Left ventricle myocardium superior (tissue), 1 donor: ENCODE results near the gene PAPSS1. TPM values are rescaled to one million over a fixed set of nuclear protein-coding genes. Genes with fewer than 3 reads are reported as not detected.
"Not testable (repeated sequence)": the region's sequence is repeated elsewhere in the genome, so short reads cannot be mapped to it uniquely, and the experiment has no call there.

Experiments used
- ATAC-seq: fragments of 200-7000 bp; cut with Tn5 transposase; one replicate; pipeline ENCODE4 v1.9.1; 2020; ENCODE audit warnings: mild to moderate bottlenecking, moderate library complexity
- DNase-seq: peaks from one replicate; pipeline ENCODE4 v3.0.0-alpha.2; 2020
- intact Hi-C: fragments of 100-400 bp; cut with micrococcal nuclease; formaldehyde crosslinking; loops from one replicate; pipeline ENCODE4 v1.11.0; 2022
- total RNA-seq: library from RNA; stranded (reverse); fragmentation: NEBNext Ultra II Directional; extraction: Animal tissue kit (Norgen Biotek cat#: 25700); gene quantifications from one replicate; pipeline ENCODE4 v1.2.1, GENCODE V29; 2021
- donor health status: DM: no; HTN: yes; CAD: no; lungs with severe emphysema.

The PAPSS1 gene
- total RNA-seq, 1 donor from 2014 or later, result 9.6 TPM

DNA sequence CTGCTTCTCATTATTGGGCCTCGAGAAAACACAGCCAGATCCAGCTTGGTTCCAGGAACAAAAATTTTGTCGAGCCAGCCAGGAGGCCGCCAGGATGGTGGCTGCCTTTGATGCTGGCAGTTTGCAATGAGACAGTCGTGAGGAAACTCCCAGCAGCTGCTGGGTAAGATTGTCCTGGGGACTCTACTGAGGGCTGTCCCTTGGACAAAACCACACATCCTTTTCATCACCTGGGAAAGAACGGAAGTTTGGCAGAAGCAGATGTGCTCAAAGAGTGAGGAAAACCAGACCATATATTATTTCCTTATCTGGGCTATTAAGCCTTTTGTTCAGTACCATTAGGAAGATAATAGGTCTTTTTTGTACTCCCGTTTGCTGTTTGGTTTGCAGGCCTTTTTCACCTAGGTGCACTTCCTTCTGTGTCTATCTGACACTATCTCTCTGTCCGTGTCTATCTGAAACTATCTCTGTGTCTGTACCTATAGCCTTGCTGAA lies 13.4 kb upstream of the PAPSS1 start:
- DNase-seq (no peak), ATAC-seq (no peak)
- intact Hi-C loops, result no loop called here

DNA sequence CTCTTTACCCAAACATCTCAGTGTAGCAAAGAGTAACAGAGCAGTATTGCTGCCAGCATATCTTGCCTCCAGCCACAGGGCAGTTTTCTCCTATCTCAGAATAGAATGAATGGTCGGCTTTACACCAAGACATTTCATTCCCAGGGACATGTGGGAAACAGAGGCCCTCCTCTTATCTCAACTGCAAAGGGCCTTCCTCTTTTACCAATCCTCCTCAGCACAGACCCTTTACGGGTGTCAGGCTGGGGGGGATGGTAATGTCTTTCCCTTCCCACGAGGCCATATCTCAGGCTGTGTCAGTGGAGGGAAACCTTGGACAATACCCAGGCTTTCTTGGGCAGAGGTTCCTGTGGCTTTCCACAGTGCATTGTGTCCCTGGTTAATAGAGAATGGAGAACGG lies 9.0 kb upstream of the PAPSS1 start:
- intact Hi-C loops, ATAC-seq: not testable (repeated sequence)

DNA sequence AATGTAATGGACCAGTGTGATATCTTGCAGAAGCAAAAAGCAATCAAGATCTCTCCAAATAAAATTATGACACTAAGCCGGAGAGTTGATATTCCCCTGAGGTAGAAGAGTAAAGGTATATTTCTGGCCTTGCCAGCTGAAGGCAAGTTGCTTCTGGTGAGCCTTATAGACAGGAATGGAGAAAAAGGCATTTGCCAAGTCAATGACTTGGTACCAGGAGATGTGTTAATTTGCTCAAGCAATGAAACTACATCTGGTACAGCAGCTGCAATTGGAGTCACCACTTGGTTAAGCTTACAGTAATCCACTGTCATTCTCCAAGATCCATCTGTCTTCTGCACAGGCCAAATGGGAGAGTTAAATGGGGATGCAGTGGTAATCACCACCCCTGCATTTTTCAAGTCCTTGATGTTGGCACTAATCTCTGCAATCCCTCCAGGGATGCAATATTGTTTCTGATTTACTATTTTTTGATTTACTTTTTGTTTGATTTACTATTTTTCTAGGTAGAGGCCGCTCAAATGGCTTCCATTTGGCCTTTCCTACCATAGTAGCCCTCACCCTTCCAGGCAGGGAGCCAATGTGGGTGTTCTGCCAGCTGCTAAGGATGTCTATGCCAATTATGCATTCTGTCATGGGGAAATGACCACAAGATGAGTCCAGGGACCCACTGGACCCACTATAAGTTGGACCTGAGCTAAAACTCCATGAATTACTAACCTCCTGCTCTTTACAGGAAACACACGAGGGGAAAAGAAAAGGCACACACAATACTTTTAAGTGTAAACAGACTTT lies 6.3 kb upstream of the PAPSS1 start:
- ATAC-seq, intact Hi-C loops: not testable (repeated sequence)
- DNase-seq, result peak; percentile 35

More for the DNA sequence above, 9.0 kb upstream of the PAPSS1 start:
- DNase-seq, result not testable (repeated sequence)

DNA sequence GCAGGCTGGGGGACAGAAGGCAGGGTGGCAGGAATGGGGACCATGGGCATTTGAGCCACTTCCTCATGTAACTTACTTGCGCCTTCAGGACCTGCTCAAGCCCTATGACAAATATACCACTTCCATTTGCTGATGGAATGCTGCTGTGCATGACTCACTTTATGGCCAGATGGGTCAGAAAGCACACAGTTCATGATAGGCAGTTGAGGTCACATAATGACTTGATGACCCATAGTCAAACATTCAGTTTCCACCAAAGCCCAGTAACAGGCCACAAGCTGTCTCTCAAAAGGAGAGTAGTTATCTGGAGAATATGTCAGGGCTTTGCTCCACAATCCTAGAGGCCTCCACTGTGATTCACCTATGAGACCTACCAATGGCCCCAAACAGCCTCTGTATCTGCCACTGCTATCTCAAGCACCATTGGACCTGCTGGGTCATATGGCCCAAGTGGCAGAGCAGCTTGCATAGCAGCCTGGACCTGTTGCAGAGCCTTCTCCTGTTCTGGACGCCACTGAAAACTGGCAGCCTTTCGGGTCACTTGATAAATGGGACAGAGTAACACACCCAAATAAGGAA lies 5.3 kb upstream of the PAPSS1 start:
- intact Hi-C loops, result no loop called here
- no peak for ATAC-seq

DNA sequence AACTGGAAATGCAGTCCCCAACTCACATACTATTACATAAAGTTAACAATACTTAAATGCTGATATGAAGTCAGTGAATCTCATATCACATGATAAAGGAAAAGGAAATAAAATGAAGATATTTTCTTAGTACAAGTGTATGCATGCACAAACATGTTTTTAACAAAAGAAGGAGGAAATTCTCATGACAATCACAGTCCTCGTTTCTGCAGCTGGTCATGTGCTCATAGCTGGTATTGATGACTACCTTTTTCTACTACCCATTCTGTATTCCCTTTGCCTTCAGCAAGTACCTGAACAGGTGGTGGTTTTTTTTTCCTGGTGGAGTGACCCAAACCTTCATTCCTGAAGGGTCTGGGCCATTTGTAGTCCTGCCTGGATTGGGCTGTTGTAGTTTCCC lies 3.3 kb upstream of the PAPSS1 start:
- ATAC-seq, intact Hi-C loops: not testable (repeated sequence)

More for the DNA sequence above, 5.3 kb upstream of the PAPSS1 start:
- no peak for DNase-seq

DNA sequence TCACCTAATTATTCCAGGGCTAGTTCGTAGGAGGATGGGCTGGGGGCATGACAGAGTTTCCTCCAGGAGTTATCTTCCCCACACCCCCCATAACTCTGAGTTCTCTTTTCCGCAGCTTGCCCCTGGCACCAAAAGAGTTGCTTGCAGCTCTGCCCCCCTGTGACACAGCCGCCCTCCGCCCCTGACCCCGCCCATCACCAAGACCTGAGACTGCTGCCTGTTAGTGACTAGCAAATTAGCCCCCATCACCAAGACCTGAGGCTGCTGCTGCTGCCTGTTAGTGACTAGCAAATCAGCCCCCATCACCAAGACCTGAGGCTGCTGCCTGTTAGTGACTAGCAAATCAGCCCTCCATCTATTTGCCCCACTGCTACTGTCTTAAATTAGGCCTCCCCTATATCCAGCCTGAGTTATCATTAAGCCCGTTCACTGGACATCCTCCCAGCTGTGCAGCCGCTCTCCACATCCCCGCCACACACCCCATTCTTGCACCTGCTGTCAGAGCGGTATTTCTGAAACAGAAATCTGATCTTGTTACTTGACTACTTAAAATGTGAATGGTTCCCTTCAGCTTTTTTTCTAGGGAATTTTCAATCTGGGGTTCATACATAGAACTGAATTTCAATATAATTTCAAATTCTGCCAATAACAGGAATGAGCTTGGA lies 1.5 kb upstream of the PAPSS1 start:
- intact Hi-C loops, result no loop called here
- DNase-seq, result no peak
- no peak for ATAC-seq

More for the DNA sequence above, 3.3 kb upstream of the PAPSS1 start:
- DNase-seq, result not testable (repeated sequence)

DNA sequence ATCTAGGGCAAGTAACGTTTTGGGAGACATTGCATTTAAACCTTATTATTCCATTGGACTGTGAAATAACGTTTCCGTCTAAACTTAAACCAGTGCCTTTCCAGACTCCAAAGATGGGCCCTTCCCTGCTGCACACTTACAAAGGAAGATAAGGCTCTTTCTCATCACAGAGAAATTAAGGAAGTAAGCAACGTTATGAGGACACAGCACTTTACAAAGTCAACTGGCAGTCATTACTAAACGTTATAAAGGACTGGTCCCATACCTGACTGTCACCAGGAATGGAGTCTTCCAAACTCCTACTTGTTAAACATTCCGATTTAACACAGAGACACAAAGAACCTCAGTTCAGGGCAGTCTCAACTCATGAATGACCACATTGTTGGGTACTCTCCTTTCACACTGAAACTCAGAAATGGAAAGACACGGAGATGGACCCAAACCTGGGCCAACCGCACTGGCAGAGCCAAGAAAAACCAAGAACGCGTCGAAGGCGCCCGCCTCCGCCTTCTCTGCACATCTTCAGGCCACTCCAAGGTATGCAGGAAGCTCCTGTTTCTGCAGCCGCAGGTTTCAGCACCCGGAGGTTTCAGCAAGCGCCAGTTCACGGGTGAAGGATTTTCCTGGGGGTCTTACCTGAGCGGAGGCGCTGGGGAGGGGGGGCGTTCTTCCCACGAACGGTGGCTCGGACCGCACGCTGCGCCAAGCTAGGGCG lies 670 bp downstream of the PAPSS1 start:
- DNase-seq, result no peak

DNA sequence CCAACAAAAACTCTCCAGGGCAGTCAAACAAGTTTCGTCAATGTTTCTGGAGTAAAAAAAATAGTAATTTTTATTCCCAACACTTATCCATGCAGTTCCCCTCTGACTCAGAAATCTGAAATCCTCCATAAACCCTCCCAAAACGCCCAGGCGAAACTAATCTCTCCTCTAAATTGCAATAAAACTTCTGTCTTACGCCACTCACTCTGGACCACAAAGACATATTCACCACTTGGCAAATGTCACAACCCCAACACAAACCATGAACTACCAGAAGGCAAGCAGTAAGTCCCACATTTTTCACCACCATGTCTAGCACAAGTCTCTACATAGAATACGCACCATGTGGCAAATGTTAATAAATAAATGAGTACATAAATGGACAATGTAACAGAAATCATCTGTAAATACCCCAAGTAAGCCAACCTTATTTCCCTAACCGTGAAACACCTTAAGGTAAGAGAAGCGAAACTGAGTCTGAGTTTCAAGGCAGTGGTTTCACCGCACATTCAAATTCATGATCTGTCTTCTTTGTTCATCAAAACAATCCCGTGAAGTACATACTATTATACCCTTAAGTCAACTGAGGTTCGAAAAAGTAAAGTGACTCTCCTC lies 1.6 kb downstream of the PAPSS1 start:
- intact Hi-C loops, result no loop called here
- DNase-seq (no peak), ATAC-seq (no peak)

More for the DNA sequence above, 670 bp downstream of the PAPSS1 start:
- no peak for ATAC-seq
- intact Hi-C loops, result no loop called here

DNA sequence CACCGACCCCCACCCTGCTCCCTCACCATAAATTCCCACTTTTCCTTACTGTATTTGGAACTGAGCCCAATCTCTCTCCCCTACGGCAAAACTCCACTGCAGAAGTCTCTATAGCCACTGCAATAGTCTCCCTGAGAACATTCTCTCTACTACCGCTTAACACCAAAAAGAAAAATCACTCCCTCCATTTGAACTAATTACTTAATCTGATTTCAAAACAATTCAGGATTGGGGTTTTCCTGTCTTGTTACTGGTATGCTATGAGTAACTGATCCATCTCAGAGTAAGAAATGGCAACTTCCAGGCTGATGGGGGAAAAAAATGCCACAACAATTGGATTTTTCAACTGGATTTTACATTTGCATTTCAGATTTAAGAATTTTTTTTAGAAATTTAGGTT lies 5.8 kb downstream of the PAPSS1 start:
- DNase-seq (no peak), ATAC-seq (no peak)
- intact Hi-C loops, result no loop called here

DNA sequence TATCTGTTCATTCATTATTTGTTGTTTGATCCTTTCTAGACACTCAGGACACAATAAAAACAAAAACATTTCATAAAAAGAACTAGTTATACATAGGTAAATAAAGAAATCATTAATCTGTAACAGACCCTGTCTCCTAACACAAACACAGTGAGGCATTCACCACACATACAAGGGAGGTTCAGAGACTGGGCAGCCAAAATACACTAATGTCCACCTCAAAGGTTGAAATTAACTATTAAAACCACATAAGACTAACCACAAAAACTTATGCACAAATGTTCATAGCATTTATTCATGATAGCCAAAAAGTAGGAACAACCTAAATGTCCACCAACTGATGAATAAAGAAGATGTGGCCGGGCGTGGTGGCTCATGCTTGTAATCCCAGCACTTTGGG lies 7.8 kb downstream of the PAPSS1 start:
- ATAC-seq (no peak), DNase-seq (no peak)
- intact Hi-C loops, result no loop called here

DNA sequence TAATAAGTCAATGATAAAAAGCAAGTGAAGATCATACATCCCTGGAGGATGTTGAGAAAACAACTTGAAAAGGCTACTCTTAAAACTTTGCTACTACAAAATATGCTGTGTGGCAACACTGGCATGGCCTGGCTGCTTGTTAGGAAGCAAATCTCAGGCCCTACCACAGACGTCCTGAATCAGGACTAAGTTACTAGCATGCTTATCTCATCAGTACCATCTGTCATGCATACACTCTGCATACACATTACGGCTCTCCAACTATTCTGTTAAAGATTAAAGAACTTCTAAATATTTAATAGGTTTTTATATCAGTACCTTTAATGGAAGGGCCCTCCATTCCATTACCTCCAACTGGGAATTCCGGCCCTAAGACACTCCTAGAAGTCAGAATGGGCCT lies 8.2 kb downstream of the PAPSS1 start:
- intact Hi-C loops, result no loop called here
- no peak for DNase-seq
- ATAC-seq, result no peak

DNA sequence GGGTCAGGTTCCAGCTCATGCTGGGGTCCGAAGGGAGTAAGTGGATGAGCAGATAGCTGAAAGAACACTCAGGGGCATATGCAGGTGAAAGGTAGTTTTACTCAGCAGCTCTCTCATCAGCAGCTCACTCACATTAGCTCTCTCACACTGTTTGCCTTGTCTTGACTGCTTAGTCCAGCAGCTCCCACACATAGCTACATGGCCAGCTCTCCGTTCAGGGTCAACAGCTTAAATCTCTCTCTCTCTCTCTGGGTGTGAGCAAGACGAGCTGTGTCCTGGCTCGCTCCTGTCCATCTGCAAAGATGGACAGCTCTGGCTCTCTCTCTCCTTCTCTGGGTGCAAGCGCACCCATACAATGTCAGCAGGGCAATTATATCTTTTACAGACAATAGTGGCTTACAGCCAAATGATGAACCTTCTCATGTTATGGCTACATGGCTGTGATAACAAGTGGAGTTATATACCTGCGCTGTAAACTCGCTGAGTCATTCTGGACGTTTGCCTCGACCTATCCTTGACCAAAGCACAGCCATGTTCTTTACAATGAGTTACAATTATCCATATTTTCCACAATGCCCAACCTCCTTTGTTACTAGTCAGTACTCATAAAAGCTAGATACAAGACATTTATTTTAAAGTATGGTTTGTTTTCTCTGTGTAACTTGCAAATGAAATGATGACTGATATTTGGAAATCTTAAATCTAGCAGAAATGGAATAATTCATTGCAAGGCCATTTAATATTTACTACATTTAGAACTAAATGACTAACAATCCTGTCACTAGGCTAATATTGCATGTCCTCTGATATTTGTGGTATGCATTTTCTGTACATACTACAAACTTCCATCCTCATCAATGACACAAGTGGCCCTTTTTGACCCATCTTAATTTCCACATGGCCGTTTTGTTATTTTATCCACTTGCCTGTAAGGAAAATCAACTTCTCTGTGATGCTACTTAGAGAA lies 9.3 kb downstream of the PAPSS1 start:
- intact Hi-C loops, result no loop called here
- no peak for DNase-seq
- ATAC-seq, result no peak

DNA sequence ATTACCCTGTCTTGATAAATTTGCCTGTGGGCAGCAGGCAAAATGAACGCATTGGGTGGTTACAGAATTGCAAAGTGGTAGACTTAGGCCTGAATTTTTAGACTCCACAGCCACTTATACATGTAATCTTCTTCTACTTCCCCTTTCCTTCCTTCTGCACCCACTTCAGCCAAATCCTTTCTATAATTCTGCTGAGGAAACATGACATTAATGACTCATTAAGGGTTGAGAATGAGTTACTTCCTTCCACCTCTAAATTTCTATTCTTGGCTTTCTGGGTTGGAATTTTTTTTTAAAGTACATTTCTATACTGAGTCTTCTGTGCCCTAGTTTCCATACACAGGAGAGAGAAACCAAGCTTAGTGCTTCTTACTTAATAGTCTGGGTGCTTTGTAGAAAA lies 10.1 kb downstream of the PAPSS1 start:
- ATAC-seq (no peak), DNase-seq (no peak)
- intact Hi-C loops, result no loop called here

DNA sequence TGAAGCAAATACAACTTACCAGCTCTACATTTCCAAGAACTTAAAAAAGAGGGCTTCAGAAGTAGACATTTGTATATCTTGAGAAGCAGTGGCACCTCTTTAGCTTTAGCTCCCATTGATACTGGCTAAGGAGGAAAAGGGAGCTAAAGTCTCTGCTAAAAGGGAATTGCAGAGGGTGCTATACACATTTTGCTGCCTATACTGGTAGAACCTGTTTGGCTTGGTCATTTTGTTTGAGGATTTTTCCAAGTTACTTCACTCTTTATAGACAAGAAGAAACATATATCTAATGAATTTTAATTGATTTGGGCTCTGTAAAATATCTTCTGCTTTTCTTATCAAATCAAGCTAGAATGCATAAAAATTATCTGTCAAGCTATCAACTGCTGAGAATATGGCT lies 11.8 kb downstream of the PAPSS1 start:
- ATAC-seq (no peak), DNase-seq (no peak)
- intact Hi-C loops, result no loop called here

DNA sequence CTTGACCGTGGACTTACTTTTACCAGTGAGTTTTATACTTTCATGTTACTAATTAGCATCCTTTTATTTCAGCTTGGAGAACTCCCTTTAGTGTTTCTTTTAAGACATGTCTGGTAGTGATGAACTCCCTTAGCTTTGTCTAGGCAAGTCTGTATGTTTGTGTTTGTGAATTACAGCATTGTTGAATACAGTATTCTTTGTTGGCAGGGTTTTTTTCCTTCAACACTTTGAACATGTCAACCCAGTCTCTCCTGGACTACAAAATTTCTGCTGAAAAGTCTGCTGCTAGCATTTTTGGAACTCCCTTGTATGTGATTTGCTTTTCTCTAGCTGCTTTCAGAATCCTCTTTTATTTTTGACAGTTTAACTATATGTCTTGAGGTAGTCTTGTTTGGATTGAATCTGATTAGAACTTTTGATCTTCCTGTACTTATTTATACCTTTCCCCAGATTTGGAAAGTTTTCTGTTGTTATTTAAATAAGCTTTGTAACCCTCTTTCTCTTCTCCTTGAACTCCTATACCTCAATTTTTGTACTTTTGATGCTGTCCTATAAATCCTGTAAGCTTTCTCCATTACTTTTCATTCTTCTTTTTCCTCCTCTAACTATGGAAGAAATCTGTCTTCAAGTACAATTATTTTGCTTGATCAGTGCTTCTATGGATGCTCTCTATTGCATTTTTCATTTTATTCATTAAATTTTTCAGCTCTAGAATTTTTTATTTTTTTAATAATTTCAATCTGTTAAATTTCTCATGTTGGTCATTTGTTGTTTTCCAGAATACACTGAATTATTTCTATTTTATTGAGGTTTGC lies 14.1 kb downstream of the PAPSS1 start:
- no peak for DNase-seq
- intact Hi-C loops, result no loop called here
- no peak for ATAC-seq

DNA sequence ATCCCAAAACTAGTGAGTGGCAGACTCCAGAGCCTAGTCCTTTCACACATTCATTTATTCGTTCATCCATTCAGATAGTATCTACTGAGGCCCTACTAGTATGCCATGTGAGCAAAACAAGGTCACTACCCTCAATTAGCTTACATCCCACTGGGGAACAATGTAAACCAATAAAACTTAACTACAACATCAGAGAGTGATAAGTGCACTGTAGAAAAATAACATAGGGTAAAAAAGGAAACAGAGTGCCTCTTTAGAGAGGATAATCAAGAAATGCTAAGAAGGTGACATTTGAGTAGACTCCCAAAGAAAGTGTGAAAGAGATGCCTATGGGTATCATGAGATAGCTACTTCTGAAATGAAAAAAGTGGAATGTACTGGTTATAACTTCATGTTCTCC lies 18.5 kb downstream of the PAPSS1 start:
- intact Hi-C loops, result no loop called here
- DNase-seq (no peak), ATAC-seq (no peak)

DNA sequence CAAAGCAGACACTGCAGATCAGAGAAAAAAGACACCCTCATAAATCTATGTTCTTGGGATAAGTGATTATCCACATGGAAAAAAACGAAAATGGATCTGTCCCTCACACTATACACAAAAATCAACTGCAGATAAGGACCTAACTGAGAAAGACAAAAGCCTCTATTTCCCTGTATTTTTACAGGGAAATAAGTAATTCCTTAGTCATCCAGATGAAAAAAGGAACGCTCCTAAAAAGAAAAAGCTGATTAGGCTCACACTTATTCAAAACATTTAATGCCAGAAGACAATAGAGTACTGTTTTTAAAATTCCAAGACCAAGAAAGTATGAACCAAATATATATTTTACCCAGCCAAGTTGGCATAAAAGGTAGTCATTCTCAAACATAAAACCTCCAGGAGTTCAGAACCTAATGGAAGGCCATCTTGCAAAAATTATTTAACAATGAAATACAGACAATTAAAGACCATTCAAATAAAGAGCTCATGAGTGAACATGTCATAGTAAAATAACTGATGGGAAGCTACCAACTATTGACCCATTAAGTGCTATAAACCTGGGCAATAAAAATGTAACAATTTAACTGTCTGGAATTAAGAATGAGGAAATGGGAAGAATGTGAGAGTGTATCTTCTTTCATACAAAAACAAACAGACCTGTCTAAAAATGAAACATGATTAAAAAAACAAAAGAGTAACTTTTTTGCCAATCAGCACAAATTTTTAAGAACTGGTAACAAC lies 20.4 kb downstream of the PAPSS1 start:
- intact Hi-C loops, result no loop called here
- ATAC-seq (no peak), DNase-seq (no peak)
